C4-2B (cell line): Measurements from ENCODE around the gene SNTB2.

Experiments used
- H3K27ac ChIP-seq: fragments of 450-650 bp; 2 replicates; pipeline ENCODE4 v1.5.1; 2017
- ZFX ChIP-seq: fragments of 450-650 bp; IDR thresholded peaks from 2 replicates; pipeline ENCODE4 v1.6.1; 2017
- TF ChIP-seq, protein P1 (sequence below): fragments of 450-650 bp; conservative IDR thresholded peaks from 2 replicates; pipeline ENCODE4 v1.5.1; 2017; ENCODE audit warnings: mild to moderate bottlenecking

SNTB2 gene

DNA sequence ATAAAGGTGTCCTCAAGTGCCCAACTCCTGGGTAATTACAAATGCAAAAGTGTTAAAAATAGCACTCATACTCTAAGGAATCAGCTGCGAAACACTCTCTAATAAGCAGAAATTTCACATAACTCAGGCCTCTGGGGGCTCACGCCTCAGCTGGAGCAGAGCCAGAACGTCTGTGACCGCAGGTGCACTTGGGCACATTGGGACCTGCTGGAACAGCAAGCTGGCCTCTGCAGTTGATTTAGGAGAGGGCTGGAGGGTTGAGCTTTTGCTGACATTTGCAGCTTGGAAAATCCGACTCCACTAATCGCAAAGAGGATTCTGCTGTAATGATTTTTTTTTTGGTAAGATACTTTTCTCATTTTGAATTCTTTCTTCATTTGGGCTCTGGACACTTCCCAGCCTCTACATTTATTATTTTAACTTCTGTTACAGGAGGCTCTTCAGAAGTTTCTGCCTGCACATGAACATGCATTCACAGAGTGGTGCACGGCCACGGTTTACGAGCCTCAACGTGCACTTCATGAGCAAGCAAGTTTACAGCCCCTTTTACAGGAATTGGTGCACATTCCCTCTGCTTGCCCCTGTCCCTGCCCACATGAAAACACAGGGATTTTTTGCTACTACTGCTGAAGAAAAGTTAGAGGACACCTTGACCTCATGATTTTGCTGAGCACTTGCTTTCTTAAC lies 4.1 kb upstream of the SNTB2 start:
- H3K27ac ChIP-seq = peak overlapping the region; percentile 29
- TF ChIP-seq, protein P1, sequence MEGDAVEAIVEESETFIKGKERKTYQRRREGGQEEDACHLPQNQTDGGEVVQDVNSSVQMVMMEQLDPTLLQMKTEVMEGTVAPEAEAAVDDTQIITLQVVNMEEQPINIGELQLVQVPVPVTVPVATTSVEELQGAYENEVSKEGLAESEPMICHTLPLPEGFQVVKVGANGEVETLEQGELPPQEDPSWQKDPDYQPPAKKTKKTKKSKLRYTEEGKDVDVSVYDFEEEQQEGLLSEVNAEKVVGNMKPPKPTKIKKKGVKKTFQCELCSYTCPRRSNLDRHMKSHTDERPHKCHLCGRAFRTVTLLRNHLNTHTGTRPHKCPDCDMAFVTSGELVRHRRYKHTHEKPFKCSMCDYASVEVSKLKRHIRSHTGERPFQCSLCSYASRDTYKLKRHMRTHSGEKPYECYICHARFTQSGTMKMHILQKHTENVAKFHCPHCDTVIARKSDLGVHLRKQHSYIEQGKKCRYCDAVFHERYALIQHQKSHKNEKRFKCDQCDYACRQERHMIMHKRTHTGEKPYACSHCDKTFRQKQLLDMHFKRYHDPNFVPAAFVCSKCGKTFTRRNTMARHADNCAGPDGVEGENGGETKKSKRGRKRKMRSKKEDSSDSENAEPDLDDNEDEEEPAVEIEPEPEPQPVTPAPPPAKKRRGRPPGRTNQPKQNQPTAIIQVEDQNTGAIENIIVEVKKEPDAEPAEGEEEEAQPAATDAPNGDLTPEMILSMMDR = no peak
- no peak for TF ChIP-seq ZFX

DNA sequence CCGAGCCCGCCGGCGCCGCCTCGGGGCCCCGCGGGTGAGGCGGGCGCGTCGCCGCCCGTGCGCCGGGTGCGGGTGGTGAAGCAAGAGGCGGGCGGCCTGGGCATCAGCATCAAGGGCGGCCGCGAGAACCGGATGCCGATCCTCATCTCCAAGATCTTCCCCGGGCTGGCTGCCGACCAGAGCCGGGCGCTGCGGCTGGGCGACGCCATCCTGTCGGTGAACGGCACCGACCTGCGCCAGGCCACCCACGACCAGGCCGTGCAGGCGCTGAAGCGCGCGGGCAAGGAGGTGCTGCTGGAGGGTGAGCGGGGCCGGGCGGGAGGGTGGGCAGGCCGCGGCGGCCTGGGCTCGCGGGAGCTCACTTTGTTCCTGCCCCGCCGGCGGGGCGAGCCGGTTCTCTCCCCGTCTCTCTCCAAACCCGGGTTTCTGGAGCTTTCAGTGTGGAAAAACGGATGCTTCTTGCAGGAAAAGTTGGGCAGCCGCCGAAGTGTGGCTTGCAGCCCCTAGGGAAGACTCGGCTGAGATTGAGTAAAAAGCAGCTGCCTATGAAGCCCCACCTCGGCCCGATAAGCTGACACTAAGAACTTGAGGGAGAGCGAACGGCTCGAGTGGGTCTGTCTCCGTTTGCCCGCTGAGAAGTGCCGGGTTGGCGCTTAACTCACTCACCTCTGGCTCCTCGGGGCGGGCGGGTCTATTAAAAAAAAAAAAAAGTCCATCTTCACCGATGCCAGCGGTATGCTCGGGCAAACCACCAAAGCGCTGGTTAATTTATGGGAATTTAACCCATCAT lies 677 bp downstream of the SNTB2 start:
- H3K27ac ChIP-seq = peak overlapping the region; percentile 93
- TF ChIP-seq ZFX = peak; percentile 85
- TF ChIP-seq, protein P1 = no peak

- TF ChIP-seq, protein P1 = no peak
- no peak for TF ChIP-seq ZFX
- H3K27ac ChIP-seq = peak overlapping the region; percentile 93
Measured at GRCh38 chr16:69188236-69188549, 1.2 kb downstream of the SNTB2 start.

DNA sequence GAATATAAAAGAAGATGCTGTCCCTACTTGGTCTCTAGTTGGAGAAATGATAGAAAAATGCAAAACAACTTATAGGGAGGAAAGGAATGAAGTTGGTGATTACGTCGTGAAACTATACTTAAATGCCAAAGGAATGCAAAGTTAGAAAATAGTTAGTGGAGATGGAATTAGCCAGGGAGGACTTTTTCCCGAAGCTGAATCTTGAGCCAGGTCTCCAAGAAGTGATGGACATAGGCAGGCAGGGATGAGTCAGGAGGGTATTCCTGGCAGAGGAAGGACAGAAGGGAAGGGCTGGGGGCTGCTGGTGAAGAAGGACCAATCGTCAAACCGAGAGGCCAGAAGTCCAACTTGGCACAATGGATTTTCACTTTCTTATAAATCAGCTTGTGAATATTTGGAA lies 1.8 kb downstream of the SNTB2 start:
- TF ChIP-seq, protein P1 = no peak
- TF ChIP-seq ZFX = no peak
- H3K27ac ChIP-seq = no peak overlapping the region

GRCh38 chr16:69190046-69190588 lies 3.2 kb downstream of the SNTB2 start:
- TF ChIP-seq, protein P1 = no peak
- H3K27ac ChIP-seq = no peak overlapping the region

GRCh38 chr16:69190598-69190997 lies 3.6 kb downstream of the SNTB2 start:
- no peak for TF ChIP-seq ZFX
- TF ChIP-seq, protein P1 = no peak
- H3K27ac ChIP-seq = no peak overlapping the region

- TF ChIP-seq ZFX = no peak
- TF ChIP-seq, protein P1 = no peak
- no peak overlapping the region for H3K27ac ChIP-seq
Measured at GRCh38 chr16:69191136-69191535, 4.2 kb downstream of the SNTB2 start.
